T-helper 2 cell (primary cell): Measurements from ENCODE around the gene TCAIM.

Experiments
- DNase-seq, 5 experiments: peaks; one replicate each; pipeline versions ENCODE4 v3.0.0 to v3.0.0-alpha.2; 2012 to 2022

Gene TCAIM

DNA sequence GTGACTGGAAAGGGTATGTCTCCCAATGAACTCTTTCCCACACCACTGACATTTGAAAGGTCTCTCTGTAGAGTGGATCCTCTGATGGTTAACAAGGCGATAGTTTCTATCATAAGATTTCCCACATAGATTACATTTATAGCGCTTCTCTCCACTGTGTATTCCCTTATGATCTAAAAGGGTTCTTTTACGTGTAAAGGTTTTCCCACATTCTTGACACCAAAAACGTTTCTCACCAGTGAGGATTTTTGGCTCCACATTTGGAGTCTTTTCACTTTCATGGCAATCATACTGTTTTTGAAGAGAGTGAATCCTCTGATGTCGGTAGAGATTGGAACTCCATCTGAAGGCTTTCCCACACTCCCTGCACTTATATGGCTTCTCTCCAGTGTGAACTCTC, 108.4 kb downstream of the TCAIM start:
- DNase-seq = no peak

DNA sequence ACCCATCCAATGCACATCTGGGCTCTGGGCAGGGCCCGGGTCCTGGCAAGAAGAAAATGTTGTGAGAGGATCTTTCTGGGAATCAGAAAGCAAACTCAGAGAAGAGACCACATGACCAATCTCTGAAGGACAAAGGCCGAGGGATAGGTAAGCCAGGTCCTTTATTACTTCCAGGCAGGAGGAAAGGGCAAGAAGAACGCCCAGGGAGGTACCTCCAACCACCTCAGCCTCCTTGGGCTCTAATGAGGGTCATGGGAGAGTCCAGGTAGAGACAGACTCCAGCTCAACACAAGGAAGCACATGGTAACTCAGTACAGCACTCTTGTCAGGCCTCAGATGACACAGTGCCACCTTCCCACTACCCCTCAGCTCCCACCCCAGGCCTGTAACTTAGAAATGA, 112.9 kb downstream of the TCAIM start:
- DNase-seq = no peak

DNA sequence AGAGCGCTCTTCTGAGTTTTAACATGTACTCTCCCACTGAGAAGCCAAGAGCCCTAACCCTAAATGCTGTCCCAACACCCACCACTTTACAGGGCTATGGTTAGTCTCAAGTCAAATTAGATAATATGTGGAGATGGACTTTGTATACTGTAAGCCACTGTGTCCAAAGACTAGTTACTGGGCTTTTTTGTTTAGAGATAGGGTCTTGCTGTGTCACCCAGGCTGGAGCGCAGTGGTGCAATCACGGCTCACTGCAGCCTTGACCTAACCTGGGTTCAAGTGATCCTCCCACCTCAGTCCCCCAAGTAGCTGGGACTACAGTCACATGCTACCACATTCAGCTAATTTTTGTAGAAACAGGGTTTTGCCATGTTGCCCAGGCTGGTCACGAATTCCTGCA, 115.7 kb downstream of the TCAIM start:
- DNase-seq = no peak

DNA sequence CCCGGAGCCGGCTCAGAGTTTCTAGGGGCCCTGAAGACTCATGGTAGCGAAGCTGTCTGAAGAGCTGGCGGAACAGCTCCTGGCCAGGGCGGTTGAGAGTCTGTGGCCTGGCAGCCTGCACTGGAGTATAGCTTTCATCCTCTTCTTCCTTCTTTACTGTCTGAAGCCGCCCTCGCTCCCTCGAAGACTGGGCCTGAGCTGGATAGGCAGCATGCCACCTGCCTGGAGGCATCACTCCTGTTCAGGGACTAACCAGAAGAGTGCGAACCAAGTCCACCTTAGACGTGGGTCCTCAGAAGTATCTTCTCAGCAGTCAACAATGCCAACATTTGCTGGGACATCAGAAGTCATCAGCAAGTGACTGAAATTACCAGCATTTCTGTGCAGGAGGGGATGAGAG, 116.8 kb downstream of the TCAIM start:
- DNase-seq = no peak
